UCSD-AML1 (cell line): ENCODE data around the gene CLDN24.

Source experiments
- DNase-seq: peaks from one replicate; lab custom pipeline; 2025; ENCODE audit not compliant: unreplicated experiment; lab: John Stamatoyannopoulos, UW

Gene CLDN24

DNA sequence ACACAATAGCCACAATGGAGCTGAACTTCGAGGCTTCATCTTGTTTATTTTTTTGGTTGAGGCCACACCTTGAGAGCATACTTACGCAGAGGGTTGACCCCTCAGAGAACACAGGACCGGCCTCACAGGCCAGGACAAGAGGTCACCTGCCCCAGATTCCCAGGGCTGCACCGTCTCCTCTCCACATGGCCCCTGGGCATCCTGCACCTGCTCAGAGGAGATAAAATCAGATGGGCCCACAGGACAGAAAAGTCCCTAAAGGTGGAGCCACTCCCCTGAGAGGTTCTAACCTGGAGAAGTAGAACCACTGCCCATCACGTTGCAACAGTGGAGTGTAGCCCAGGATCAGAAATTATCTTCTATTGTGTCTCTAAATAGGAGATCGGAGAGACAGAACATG lies 1.1 kb upstream of the CLDN24 start:
- DNase-seq, result no peak

DNA sequence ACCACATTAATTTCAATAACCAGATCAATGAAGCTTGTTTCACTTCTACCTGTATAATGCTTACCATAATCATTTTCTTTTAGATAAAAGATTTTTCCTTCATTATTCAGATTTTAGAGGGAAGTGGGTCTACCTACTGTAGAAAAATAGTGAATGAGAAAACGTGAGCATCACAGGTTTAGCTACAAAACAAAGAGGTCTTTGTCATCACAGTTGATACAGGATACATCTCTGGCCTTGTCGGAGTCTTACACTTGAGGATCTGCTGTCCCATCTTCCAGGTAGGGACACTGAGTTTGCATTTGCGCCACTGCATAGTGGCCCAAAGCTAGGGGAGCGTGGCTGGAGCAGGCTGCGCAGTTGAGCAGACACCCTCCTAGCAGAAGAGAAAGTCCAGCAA lies 710 bp downstream of the CLDN24 start:
- DNase-seq, result no peak

DNA sequence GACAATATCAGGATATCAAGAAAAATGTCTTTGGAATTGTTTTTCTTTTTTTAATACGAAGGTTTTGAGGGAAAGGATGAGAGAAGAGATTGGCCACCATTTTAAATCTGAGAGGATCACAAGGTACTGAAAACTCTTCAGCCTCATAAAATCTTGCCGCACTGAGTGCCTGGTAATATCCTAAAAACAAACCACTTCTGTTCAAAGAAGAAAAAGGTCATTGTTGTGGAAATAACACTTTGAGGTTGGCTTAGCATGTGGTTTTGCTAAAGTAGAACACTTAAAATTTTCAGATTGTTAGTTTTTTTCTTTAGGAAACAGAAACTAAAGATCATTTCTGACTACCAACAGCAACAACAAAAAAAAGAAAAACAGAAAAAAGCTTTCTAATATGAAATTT lies 1.1 kb downstream of the CLDN24 start:
- DNase-seq, result no peak

DNA sequence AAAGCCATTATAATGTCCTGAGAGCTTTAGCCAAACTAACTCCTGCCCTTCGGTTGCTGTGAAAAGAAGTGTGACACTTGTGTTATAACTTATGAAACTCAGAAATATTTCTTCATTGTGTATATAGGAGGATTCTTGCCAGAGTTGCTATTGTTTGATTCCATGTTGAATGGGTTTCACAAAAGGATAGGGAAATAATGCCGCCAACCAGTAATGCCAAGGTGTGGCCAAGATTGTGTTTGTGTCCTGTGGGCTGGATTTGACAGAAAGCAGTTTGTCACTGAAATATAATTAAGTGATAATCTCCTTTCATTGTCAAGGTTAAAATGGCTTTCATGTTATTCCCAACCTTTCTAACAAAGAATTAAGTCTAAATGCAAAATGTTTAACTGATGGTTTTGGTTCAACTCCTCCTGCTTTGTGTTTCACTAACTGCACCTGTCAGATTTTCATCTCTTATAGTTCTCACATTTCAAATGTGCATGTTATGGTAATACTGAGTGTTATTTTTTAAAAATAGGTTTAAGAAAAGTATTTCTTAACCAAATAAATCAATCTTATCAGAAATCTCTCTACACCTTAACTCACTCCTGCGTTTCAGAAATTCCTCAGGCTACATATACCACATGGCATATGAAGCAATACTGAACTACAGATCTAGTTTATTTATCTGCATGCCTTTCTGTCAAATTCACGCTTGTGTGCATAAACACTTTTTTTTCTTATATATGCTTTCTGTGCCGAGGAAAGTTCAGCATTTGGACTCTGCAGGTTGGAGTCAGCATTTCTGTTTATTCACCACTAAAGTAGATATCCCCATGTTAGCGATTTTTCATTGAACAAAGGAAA lies 1.8 kb downstream of the CLDN24 start, which contains the start of gene CLDN22:
TSS of gene CLDN22 (minus strand) at position 66 of the 849 bp plus-strand sequence. CDS start at position 8, 58 bp downstream.
- no peak for DNase-seq

DNA sequence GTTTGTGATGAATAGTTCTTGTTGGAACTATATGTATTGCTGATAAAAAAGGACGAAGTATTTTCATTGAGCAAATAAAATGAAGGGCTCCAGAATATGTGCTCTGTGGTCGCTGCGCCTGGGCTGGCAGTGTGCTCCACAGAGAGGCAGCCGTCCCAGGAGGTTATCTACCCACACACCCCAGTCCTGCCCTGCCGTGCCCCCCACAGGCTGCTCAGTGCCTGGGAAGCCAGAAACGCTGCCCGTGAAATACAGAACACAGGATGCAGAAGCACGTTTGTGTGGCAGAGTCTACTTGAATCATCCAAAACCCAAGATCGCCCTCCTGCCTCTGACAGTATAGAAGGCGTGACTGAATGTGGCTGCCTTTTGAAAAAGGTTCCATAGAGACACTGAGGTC lies 3.6 kb downstream of the CLDN24 start:
- DNase-seq, result no peak

DNA sequence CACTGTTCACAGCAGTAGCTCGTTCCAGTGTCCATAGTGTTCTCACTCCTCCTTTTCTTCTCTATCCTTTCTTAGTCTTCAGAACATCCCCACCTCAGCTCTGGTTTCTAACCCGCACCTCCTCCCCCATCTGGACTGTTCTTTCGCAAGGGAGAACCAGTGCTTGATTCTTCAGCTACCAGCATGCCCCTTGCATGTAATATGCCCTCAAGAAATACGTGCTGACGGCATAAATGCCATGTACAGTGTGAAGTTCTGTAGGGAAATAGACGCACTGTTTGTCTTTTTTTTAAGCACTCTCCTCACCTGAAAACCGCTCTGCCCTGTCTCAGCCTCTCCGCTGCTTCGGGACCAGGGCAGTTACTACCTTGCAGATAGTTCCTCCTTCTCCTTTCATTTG lies 7.4 kb downstream of the CLDN24 start:
- no peak for DNase-seq

DNA sequence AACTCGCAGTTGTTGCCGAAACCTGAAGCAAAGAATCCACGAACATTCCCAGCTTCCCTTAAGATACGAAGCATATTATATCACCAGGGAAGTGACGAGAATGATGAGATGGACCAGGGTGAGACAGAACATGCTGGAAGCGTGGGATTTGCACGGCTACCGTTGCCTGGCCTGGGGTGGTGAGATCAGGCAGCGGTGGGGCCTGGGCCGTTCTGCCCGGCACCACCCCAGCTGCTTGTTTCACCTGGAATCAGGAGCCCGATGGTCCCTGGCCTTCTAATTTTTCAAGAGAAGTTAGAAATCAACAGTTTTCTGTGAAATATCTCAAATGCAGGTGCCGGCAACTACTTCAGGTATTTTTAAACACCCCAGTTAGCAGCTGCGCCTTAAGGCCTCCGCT lies 7.9 kb downstream of the CLDN24 start:
- no peak for DNase-seq

DNA sequence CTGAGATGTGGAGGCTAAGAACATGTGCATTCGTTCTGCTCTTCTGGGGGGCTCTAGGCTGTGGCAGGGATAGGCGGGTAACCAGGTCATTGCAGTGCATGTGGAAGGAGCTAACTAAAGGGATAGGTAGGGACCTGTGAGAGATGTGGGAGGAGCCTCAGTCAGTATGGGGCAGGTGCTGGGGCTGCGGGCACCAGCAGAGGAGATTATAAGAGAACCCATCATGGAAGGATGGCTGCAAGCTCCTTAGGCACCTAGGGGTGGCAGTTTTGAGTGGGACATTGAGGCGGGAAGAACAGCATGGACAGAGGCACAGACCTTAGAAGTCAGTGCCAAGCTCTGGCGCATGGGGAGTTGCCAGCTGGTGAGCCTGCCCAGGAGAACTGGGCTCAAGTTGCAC lies 9.4 kb downstream of the CLDN24 start:
- DNase-seq, result no peak

DNA sequence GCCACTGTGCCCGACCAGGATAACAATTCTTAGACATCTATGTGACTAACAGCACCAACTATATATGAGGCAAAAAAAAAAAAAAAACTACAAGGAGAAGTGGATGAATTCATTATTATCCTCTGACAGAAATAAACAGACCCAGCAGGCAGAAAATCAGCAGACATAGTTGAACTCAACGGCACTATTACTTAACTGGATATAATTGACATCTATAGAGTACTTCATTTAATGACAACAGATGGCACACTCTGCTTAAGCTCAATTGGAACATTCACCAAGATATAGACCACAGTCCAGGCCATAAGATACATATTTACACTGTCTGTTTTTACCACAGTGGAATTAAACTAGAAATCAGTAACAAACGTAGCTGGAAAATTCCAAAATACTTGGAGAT lies 15.4 kb downstream of the CLDN24 start:
- no peak for DNase-seq

DNA sequence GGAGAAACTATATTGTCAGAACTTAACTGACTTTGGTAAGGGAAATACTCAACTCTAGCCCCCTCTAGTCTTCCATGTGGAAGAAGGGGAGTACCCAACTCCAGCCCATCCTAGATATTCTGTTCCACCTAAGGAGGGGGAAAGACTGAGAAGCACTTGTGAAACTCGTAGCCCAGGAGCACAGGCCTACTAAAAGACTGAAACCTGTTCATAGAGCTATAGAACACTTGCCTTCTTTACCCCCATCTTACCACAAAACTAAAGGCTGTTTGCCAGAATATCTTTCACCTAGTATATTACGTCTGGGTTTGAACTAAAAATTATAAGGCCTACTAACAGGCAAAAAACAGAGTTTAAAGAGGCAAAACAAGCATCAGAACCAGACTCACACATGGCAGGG lies 17.7 kb downstream of the CLDN24 start:
- DNase-seq, result no peak

DNA sequence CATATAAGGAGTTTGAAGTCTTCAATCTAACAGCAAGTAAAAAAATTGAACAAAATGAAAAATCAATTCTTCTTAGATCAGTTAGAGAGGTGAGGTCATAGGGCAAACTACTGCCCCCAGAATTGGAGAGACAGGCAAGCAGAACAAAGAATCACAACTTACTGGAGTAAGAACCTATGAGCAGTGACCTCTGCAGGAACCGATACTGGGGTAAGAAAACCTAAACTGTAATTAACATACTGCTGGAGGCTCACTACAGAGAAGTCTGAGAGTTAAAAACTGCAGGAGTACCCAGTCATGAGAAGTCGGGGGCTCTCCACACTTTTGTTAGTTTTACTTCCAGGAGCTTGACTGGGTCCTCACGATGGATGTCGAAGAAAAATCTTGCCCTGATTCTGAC lies 18.2 kb downstream of the CLDN24 start:
- no peak for DNase-seq

DNA sequence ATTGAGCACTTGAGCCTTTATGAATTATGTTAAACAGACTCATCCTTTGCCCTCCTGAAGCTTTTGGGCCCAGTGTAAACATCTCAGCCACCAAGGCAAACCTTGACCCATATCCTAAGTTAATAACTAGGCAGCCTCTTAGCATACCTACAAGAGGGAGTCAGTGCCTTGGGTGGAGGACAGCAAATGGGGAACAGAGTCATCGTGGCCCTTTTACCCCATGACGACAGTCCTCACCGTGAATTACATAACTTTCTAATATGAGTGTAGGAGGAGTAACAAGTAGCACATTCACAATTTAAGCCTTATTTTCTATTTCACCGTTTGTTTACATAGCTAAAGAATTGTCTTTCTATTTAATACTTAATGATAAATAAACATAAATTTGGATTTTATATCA lies 18.9 kb downstream of the CLDN24 start:
- DNase-seq, result no peak

DNA sequence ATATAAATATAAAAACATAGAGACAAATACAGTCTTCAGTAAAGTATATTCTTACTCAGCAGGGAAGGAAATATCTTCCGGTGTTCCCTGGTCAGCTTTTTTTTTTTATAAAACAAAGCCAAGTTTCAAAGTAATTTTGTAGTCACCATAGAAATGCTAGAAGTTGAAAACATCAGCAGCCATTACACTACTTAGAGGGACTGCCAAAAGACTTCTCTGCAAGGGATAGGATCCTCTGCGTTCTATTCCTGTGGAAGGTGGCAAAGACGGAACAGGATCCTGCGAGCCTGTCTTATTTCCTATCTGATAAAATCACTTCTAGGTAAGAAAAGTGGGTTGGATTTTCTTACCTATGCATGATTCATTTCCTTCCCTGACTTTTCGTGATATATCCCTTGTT lies 21.6 kb downstream of the CLDN24 start:
- DNase-seq, result no peak

DNA sequence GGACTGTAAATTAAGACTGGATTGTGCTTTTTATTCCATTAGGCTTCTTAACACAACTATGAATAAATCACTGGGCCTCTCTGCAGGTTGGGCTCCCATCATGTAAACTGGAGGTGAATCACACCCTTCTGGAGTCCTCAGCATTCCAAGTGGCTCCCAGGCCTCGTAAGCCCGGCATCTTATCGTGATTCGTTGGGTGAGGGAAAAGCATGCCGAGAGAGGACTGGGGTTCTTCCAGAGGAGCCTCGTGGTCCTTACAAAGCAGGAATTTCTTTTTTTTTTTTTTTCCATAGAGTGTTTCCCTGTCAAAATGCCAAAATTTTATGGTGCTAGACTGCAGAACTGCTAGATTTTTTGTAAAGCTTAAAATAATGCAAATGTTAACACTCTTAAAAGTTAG lies 22.2 kb downstream of the CLDN24 start:
- DNase-seq, result no peak

DNA sequence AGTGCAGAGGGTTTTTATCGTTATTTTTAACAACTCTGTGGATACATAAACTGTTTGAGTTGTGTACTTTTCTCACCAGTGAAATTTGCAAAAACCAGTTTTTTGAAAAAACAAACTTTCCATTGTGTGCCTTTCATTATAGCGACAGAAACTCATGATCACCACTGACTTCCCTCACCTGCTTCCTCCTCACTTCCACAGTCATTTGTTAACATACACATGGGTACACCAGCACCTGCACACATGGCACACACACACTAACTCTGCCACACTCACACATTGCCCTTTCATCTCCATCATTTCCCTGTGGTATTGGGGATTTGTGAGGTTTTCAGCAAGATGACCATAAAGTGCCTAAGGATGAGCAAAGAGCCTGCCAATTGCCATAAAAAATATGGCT lies 22.8 kb downstream of the CLDN24 start:
- no peak for DNase-seq

DNA sequence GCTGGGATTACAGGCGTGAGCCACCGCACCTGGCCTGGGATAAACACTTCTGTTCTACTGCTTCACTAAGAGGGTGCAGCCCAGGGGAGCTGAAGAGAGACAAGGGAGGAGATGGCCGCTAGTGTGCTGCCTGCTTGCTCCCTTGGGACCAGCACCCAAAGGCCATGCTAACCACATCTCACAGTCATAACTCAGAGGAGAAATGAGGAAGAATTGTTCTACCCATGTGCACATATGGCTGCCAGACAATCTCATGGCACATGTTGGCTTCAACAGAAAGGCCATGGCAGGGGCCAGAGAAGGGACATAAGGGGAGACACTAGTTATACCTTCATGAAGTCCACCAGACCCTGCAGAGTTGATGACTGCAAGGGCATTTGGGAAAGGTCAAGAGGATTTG lies 24.6 kb downstream of the CLDN24 start:
- DNase-seq, result no peak

DNA sequence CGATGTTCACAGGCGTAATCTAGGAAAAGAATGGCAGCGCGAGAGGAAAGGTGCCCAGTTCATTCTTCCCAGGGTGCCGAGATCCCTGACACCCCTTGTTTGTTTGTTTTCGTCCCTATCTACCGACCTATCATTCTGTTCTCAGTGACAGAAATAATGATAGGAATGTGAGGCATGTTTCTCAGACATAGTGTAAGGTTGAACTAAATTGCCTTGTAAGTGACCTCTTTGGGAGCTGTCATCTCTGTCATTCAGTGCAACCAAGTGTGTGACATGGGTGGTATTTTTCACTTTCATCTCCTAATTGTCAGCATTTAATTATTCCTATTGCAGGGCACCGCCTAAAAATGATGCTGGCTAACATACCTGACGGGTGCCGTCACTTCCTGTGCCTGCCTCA lies 26.5 kb downstream of the CLDN24 start:
- DNase-seq, result no peak

DNA sequence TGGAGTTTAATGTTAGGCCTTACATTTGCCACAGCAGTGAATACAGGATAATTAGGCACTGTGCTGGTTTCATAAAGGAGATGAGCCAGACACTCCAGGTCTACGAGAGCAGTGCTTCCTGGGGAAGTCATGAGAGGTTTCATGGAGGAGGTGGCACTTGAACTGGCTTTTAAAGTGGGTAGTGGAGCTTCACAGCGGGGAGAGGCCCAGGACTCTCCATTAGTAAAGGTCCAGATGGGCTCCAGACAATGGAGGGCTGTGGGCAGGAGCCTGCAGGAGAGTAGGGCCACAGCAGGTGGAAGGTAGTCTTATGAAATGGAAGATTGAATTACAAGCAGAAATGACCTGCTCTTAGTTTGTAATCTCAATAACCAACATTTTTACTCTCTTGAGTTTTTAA lies 31.2 kb downstream of the CLDN24 start:
- no peak for DNase-seq

DNA sequence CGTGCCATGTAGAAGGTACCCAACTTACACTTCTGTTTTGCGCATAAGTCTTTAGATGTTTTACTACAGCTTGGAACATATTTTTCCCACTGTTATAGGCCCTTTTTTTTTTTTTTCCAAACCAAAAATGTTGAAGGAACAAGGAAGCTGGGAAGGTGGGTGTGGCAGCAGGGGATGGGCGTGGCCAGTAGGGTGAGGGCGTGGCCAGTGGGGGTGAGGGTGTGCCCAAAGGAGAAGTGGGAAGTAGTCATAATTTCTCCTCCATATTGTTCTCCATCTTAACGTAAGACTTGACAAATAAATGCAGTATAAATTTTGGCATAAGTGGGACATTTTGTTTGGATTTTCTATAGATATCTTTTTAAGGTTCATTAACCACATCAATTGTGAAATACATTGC lies 32.5 kb downstream of the CLDN24 start:
- DNase-seq, result no peak

DNA sequence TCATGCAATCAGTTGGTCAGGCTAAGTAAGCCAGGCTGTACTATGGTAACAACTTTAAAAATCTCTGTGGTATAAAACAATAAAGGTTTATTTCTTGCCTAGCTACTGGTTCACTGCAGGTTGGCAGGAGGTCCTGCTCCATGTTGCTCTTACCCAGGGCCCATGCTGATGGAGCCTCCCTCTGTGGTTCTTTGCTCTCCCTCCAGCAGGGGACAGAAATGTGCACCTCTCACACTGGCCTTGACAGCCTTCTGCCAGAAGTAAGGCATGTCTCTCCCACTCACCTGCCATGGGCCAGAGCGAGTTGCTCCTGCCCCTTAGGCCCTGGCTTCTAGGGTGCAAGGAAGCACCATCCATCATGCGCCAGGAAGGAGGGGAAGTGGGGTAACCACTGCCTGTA lies 33.3 kb downstream of the CLDN24 start:
- DNase-seq, result no peak

DNA sequence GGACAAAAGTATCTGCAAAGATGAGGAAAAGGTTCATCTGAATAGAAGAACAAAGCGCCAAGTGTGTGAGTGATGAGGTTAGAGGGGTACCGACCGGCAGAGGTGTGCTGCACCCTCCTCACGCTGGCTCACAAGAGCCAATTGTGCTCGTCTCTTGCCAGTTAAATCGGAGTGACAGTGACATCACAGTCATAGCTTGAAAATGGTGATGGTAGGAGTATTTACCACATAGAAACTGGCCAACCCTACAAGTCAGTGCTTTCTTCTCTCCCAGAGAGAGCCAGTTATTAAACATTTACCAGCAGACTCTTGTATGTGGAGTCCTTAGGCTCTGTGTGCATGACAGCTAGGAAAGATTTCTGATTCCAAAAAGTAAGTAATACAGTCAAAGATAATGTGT lies 34.5 kb downstream of the CLDN24 start:
- no peak for DNase-seq

DNA sequence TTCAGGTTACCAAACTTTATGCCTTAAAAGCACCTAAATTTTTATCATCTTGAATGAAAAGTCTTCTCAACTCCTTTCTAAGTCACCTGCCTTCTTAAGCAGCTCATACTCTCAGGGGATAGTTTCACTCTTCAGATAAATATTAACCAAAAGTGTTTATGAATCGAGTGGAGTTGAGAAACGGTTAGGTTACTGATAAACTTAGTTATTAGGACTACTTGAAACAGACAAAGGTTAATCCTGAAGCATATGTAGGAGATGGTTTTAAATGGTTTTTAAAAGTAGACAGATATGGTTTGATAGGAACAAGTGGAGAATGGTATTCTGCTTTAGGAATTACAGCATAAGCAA lies 34.9 kb downstream of the CLDN24 start:
- DNase-seq, result no peak

DNA sequence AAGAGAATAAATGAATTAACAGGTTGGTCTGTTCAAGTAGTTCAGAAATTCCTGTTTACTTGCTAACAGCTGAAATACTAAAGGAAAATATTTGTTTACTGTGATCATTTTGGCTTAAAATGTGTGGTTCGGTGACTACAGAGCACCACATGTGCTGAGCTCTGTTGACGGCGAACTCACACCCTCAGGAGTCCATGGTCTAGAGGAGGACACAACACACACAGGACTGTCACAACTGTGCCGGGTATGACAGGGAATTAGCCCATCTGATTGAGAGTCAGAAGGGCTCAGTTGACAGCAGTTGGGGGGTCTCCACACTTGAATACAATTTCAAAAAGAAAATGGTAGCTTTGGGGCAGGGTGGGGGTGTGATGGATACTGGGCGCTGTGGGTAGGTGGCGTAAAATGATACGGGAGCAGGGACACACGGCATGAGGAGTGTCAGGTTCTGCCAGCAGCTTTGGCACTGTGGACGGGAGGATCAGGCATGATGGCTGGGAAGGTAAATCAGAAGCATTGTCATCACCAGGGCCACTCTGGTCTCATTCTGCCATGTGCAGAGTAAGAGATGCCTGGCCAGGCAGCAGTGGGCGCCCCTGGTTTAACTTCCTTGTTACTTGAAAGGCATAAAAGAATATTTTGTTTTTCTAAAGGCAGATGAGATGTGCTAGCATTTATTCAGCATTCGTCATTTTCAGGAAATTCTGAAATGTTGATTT lies 35.5 kb downstream of the CLDN24 start:
- no peak for DNase-seq
